ENCODE data around the gene ANKRD29.

Gene ANKRD29

GRCh38 chr18:23671564-23671963 lies 8.9 kb upstream of the ANKRD29 start:
- no peak for DNase-seq (ENCODE audit: extremely low read depth, insufficient read length)
- Histone ChIP-seq H3K27me3 (replicated peaks; ENCODE audit: control insufficient read depth, insufficient read depth, low read length) (no peaks in the 10 kb centered on the region), H3K4me3 (replicated peaks; ENCODE audit: low read depth, low read length) (no peak overlapping the region), H3K36me3 (ENCODE audit: control insufficient read depth, insufficient read depth, low read length) (no peaks in the 10 kb centered on the region)
- TF ChIP-seq CTCF (IDR thresholded peaks at IDR 0.05; ENCODE audit: insufficient read depth, low read length, poor library complexity, severe bottlenecking) = no peak

GRCh38 chr18:23669804-23670405 lies 7.2 kb upstream of the ANKRD29 start:
- no peaks in the 10 kb centered on the region for H3K27me3 ChIP-seq (replicated peaks; ENCODE audit: control insufficient read depth, insufficient read depth, low read length)
- no peak for TF ChIP-seq CTCF (IDR thresholded peaks at IDR 0.05; ENCODE audit: insufficient read depth, low read length, poor library complexity, severe bottlenecking)
- DNase-seq (ENCODE audit: extremely low read depth, insufficient read length) = no peak

GRCh38 chr18:23669202-23669766 lies 6.6 kb upstream of the ANKRD29 start:
- H3K27me3 ChIP-seq (replicated peaks; ENCODE audit: control insufficient read depth, insufficient read depth, low read length) = no peaks in the 10 kb centered on the region
- TF ChIP-seq CTCF (IDR thresholded peaks at IDR 0.05; ENCODE audit: insufficient read depth, low read length, poor library complexity, severe bottlenecking) = no peak

More at GRCh38 chr18:23669804-23670405, 7.2 kb upstream of the ANKRD29 start:
- Histone ChIP-seq H3K36me3 (ENCODE audit: control insufficient read depth, insufficient read depth, low read length) (no peaks in the 10 kb centered on the region), H3K4me3 (replicated peaks; ENCODE audit: low read depth, low read length) (no peak overlapping the region)

GRCh38 chr18:23668731-23669130 lies 6.0 kb upstream of the ANKRD29 start:
- Histone ChIP-seq H3K4me3 (replicated peaks; ENCODE audit: low read depth, low read length) (no peak overlapping the region), H3K36me3 (ENCODE audit: control insufficient read depth, insufficient read depth, low read length) (no peaks in the 10 kb centered on the region), H3K27me3 (replicated peaks; ENCODE audit: control insufficient read depth, insufficient read depth, low read length) (no peaks in the 10 kb centered on the region)
- DNase-seq (ENCODE audit: extremely low read depth, insufficient read length) = no peak
- TF ChIP-seq CTCF (IDR thresholded peaks at IDR 0.05; ENCODE audit: insufficient read depth, low read length, poor library complexity, severe bottlenecking) = no peak

More at GRCh38 chr18:23669202-23669766, 6.6 kb upstream of the ANKRD29 start:
- no peak for DNase-seq (ENCODE audit: extremely low read depth, insufficient read length)
- H3K36me3 ChIP-seq (ENCODE audit: control insufficient read depth, insufficient read depth, low read length) = no peaks in the 10 kb centered on the region
- H3K4me3 ChIP-seq (replicated peaks; ENCODE audit: low read depth, low read length) = no peak overlapping the region

GRCh38 chr18:23667114-23667513 lies 4.4 kb upstream of the ANKRD29 start:
- Histone ChIP-seq H3K4me3 (replicated peaks; ENCODE audit: low read depth, low read length) (no peak overlapping the region), H3K36me3 (ENCODE audit: control insufficient read depth, insufficient read depth, low read length) (no peaks in the 10 kb centered on the region), H3K27me3 (replicated peaks; ENCODE audit: control insufficient read depth, insufficient read depth, low read length) (no peaks in the 10 kb centered on the region)
- DNase-seq (ENCODE audit: extremely low read depth, insufficient read length) = no peak
- TF ChIP-seq CTCF (IDR thresholded peaks at IDR 0.05; ENCODE audit: insufficient read depth, low read length, poor library complexity, severe bottlenecking) = no peak
